PC-9 (cell line): Measurements from ENCODE around the gene EVC2. TPM values are rescaled to one million over a fixed set of nuclear protein-coding genes. Genes with fewer than 3 reads are reported as not detected.

ENCODE experiments used
- BruUV-seq: library from RNA; stranded (reverse); fragments of 400-500 nt; replicated peaks from 2 replicates; lab custom pipeline; 2021; lab: Mats Ljungman, UMichigan
- CTCF ChIA-PET: fragments of 300-600 bp; sonication (Branson Sonifier 250); formaldehyde crosslinking; loops from one replicate; lab custom pipeline; 2022; ENCODE audit warnings: antibody characterized with exemption; lab: Charles Lee
- POLR2A ChIA-PET: fragments of 300-600 bp; sonication (Branson Sonifier 250); formaldehyde crosslinking; loops from one replicate; lab custom pipeline; 2022; ENCODE audit warnings: antibody characterized with exemption; ENCODE audit not compliant: unreplicated experiment; lab: Charles Lee
- DNase-seq, 2 experiments: peaks; one replicate each; pipeline versions ENCODE4 v3.0.0 to v3.0.0-alpha.2; 2015 to 2022; ENCODE audit warnings: mixed read lengths in 1 of 2
- H2AFZ ChIP-seq: fragments of 200-600 bp; sonication (generic); 2 replicates; pipeline ENCODE4 v1.8.1; 2017; ENCODE audit warnings: antibody characterized with exemption
- H3F3A ChIP-seq: fragments of 200-600 bp; sonication (generic); 2 replicates; pipeline ENCODE4 v1.8.1; 2017; ENCODE audit warnings: antibody characterized with exemption, mild to moderate bottlenecking, low read depth; ENCODE audit not compliant: insufficient read depth
- H3K27ac ChIP-seq: fragments of 200-600 bp; sonication (generic); 2 replicates; pipeline ENCODE4 v1.6.1; 2016; ENCODE audit warnings: mixed run types
- H3K27me3 ChIP-seq: fragments of 200-600 bp; sonication (generic); 2 replicates; pipeline ENCODE4 v1.6.1; 2016; ENCODE audit warnings: low read depth, mixed run types; ENCODE audit not compliant: insufficient read depth
- H3K36me3 ChIP-seq: fragments of 200-600 bp; sonication (generic); 2 replicates; pipeline ENCODE4 v1.6.1; 2016; ENCODE audit warnings: low read depth, mixed run types
- H3K4me1 ChIP-seq: fragments of 200-600 bp; sonication (generic); replicated peaks from 2 replicates; pipeline ENCODE4 v1.6.1; 2016; ENCODE audit warnings: mixed run types; ENCODE audit not compliant: insufficient read depth
- H3K4me2 ChIP-seq: fragments of 200-600 bp; sonication (generic); 2 replicates; pipeline ENCODE4 v1.6.1; 2017; ENCODE audit warnings: mixed run types
- H3K4me3 ChIP-seq: fragments of 200-600 bp; sonication (generic); 2 replicates; pipeline ENCODE4 v1.6.1; 2016; ENCODE audit warnings: mixed run types
- H3K79me2 ChIP-seq: fragments of 200-600 bp; sonication (generic); 2 replicates; pipeline ENCODE4 v1.6.1; 2017; ENCODE audit warnings: low read depth, mixed run types
- H3K9me2 ChIP-seq: fragments of 200-600 bp; sonication (generic); 2 replicates; pipeline ENCODE4 v1.8.1; 2017; ENCODE audit warnings: mild to moderate bottlenecking; ENCODE audit not compliant: insufficient read depth
- H3K9me3 ChIP-seq: fragments of 200-600 bp; sonication (generic); 2 replicates; pipeline ENCODE4 v1.8.1; 2016; ENCODE audit warnings: low read depth; ENCODE audit not compliant: insufficient read depth
- H4K20me1 ChIP-seq: fragments of 200-600 bp; sonication (generic); 2 replicates; pipeline ENCODE4 v1.8.1; 2017; ENCODE audit not compliant: insufficient read depth
- CTCF ChIP-seq: fragments of 200-600 bp; sonication (generic); conservative IDR thresholded peaks from 2 replicates; pipeline ENCODE4 v1.6.1; 2017; ENCODE audit warnings: mixed run types, antibody characterized with exemption, mild to moderate bottlenecking, moderate library complexity
- EZH2 ChIP-seq: fragments of 200-600 bp; sonication (generic); IDR thresholded peaks from 2 replicates; pipeline ENCODE4 v1.8.0; 2017; ENCODE audit warnings: antibody characterized with exemption, low read depth
- intact Hi-C: fragments of 100-400 bp; cut with micrococcal nuclease; formaldehyde crosslinking; loops from one replicate; pipeline ENCODE4 v1.10.0; 2022; ENCODE audit not compliant: unreplicated experiment
- total RNA-seq: library from RNA; stranded (reverse); gene quantifications from 2 replicates; pipeline ENCODE4 v1.2.3, GENCODE V29; 2021

The EVC2 gene
- total RNA-seq, 1 experiment from 2014 or later, result 1.4 TPM

GRCh38 chr4:5751666-5752375 lies 43.5 kb upstream of the EVC2 start:
- Histone ChIP-seq H3K4me1 (peaks cover 10% of the 10 kb centered on the region), H3K4me2 (no peak overlapping the region), H3K4me3 (no peak overlapping the region), H2AFZ (no peak overlapping the region), H3K27ac (no peak overlapping the region), H3K9me2 (no peaks in the 10 kb centered on the region), H3K79me2 (no peaks in the 10 kb centered on the region), H4K20me1 (no peaks in the 10 kb centered on the region), H3K9me3 (no peaks in the 10 kb centered on the region), H3K27me3 (no peaks in the 10 kb centered on the region), H3F3A (no peaks in the 10 kb centered on the region), H3K36me3 (no peaks in the 10 kb centered on the region)
- no peak for TF ChIP-seq EZH2
- TF ChIP-seq CTCF, result no peak
- CTCF ChIA-PET, result no interaction called here
- no peak for DNase-seq
- POLR2A ChIA-PET, result no interaction called here
- intact Hi-C loops, result no loop called here
- BruUV-seq, result no TSS peak

GRCh38 chr4:5750946-5751665 lies 42.7 kb upstream of the EVC2 start:
- Histone ChIP-seq H2AFZ (no peak overlapping the region), H3K36me3 (no peaks in the 10 kb centered on the region), H4K20me1 (no peaks in the 10 kb centered on the region), H3K27ac (no peak overlapping the region), H3K79me2 (no peaks in the 10 kb centered on the region), H3K9me3 (no peaks in the 10 kb centered on the region), H3K4me3 (no peak overlapping the region), H3F3A (no peaks in the 10 kb centered on the region), H3K27me3 (no peaks in the 10 kb centered on the region), H3K4me1 (peaks cover 10% of the 10 kb centered on the region), H3K9me2 (no peaks in the 10 kb centered on the region), H3K4me2 (no peak overlapping the region)
- DNase-seq, result no peak
- CTCF ChIA-PET, result no interaction called here
- POLR2A ChIA-PET, result no interaction called here
- TF ChIP-seq CTCF (no peak), EZH2 (no peak)
- no TSS peak for BruUV-seq
- intact Hi-C loops, result no loop called here

- TF ChIP-seq CTCF, result no peak
- Histone ChIP-seq H2AFZ (no peak overlapping the region), H3K9me2 (no peaks in the 10 kb centered on the region), H3K4me1 (peaks cover 10% of the 10 kb centered on the region), H3K79me2 (no peaks in the 10 kb centered on the region), H3K36me3 (no peaks in the 10 kb centered on the region), H3K27me3 (no peaks in the 10 kb centered on the region), H3F3A (no peaks in the 10 kb centered on the region), H3K4me3 (no peak overlapping the region), H3K9me3 (no peaks in the 10 kb centered on the region), H3K27ac (no peak overlapping the region), H3K4me2 (no peak overlapping the region), H4K20me1 (no peaks in the 10 kb centered on the region)
- ChIA-PET CTCF (no interaction called here), POLR2A (no interaction called here)
- intact Hi-C loops, result no loop called here
- DNase-seq, result no peak
- no TSS peak for BruUV-seq
Measured at GRCh38 chr4:5750052-5750945, 41.9 kb upstream of the EVC2 start.
